Brain pericyte (primary cell): ENCODE measurements around the gene PTPRM.
A peak's percentile ranks its signal among the peaks of the same experiment; 100 is the strongest.

ENCODE experiments used
- DNase-seq: peaks from one replicate; pipeline ENCODE4 v3.0.0-alpha.2; 2012; ENCODE audit warnings: low read depth, low spot score

The PTPRM gene

GRCh38 chr18:7855028-7855427 is 287.9 kb downstream of the PTPRM start:
- DNase-seq: no peak

GRCh38 chr18:7855671-7856070 is 288.6 kb downstream of the PTPRM start:
- DNase-seq: no peak

GRCh38 chr18:7856116-7856515 is 289.0 kb downstream of the PTPRM start:
- DNase-seq: no peak

- no peak for DNase-seq
Measured at GRCh38 chr18:7856733-7857132, 289.6 kb downstream of the PTPRM start.

GRCh38 chr18:7857562-7857961 is 290.4 kb downstream of the PTPRM start:
- DNase-seq: no peak

- no peak for DNase-seq
Measured at GRCh38 chr18:7859122-7859521, 292.0 kb downstream of the PTPRM start.

- DNase-seq: no peak
Measured at GRCh38 chr18:7870266-7870665, 303.1 kb downstream of the PTPRM start.

- no peak for DNase-seq
Measured at GRCh38 chr18:7870855-7871254, 303.7 kb downstream of the PTPRM start.

GRCh38 chr18:7871560-7872456 is 304.7 kb downstream of the PTPRM start:
- no peak for DNase-seq

- no peak for DNase-seq
Measured at GRCh38 chr18:7872569-7872968, 305.5 kb downstream of the PTPRM start.

GRCh38 chr18:7873316-7873715 is 306.2 kb downstream of the PTPRM start:
- DNase-seq: no peak

- no peak for DNase-seq
Measured at GRCh38 chr18:7876354-7877104, 309.4 kb downstream of the PTPRM start.

- DNase-seq: peak; percentile 41
Measured at GRCh38 chr18:7877609-7878008, 310.5 kb downstream of the PTPRM start.

- no peak for DNase-seq
Measured at GRCh38 chr18:7878265-7879211, 311.4 kb downstream of the PTPRM start.

- no peak for DNase-seq
Measured at GRCh38 chr18:7879717-7880116, 312.6 kb downstream of the PTPRM start.

- DNase-seq: no peak
Measured at GRCh38 chr18:7885865-7886264, 318.7 kb downstream of the PTPRM start.

GRCh38 chr18:7886436-7886835 is 319.3 kb downstream of the PTPRM start:
- no peak for DNase-seq

GRCh38 chr18:7889515-7889914 is 322.4 kb downstream of the PTPRM start:
- no peak for DNase-seq

- DNase-seq: no peak
Measured at GRCh38 chr18:7890075-7890474, 323.0 kb downstream of the PTPRM start.

GRCh38 chr18:7892556-7892955 is 325.4 kb downstream of the PTPRM start:
- DNase-seq: no peak

GRCh38 chr18:7894592-7894991 is 327.5 kb downstream of the PTPRM start:
- DNase-seq: no peak

- no peak for DNase-seq
Measured at GRCh38 chr18:7895346-7895745, 328.2 kb downstream of the PTPRM start.
